Caki2 (cell line): ENCODE measurements around the gene GPR18. TPM values are rescaled to one million over a fixed set of nuclear protein-coding genes. Genes with fewer than 3 reads are reported as not detected.
"Not testable (repeated sequence)": the region's sequence is repeated elsewhere in the genome, so short reads cannot be mapped to it uniquely, and the experiment has no call there.

Experiments
- DNase-seq: peaks from one replicate; pipeline ENCODE4 v3.0.0-alpha.2; 2015; ENCODE audit warnings: low read depth
- in situ Hi-C: cut with HindIII; loops from 2 replicates; pipeline ENCODE4 v1.10.0; 2016; ENCODE audit warnings: low sequenced_read_pairs, low pct_unique_long_range_greater_than_20kb, mixed read lengths
- total RNA-seq: library from RNA; depleted of rRNA; stranded (reverse); fragments of >200 nt; shearing (Covaris generic); gene quantifications from 2 replicates; pipeline ENCODE4 v1.2.3, GENCODE V29; 2014; ENCODE audit warnings: low replicate concordance

The GPR18 gene
- total RNA-seq, 1 experiment from 2014 or later = not detected

- DNase-seq = no peak
- in situ Hi-C loops = no loop called here
Measured at GRCh38 chr13:99221567-99222239, 36.5 kb downstream of the GPR18 start.

GRCh38 chr13:99220199-99220935, 37.8 kb downstream of the GPR18 start:
- in situ Hi-C loops = no loop called here
- DNase-seq = no peak

- in situ Hi-C loops = no loop called here
- no peak for DNase-seq
Measured at GRCh38 chr13:99218969-99219368, 39.2 kb downstream of the GPR18 start.

- in situ Hi-C loops = no loop called here
- DNase-seq = no peak
Measured at GRCh38 chr13:99218545-99218944, 39.6 kb downstream of the GPR18 start.

- no peak for DNase-seq
- in situ Hi-C loops = no loop called here
Measured at GRCh38 chr13:99218126-99218525, 40.1 kb downstream of the GPR18 start.

GRCh38 chr13:99217461-99218110, 40.6 kb downstream of the GPR18 start:
- no peak for DNase-seq
- in situ Hi-C loops = no loop called here

GRCh38 chr13:99215184-99215830, 42.9 kb downstream of the GPR18 start:
- DNase-seq = no peak
- in situ Hi-C loops = no loop called here

GRCh38 chr13:99214731-99215130, 43.4 kb downstream of the GPR18 start:
- no peak for DNase-seq
- in situ Hi-C loops = no loop called here

- in situ Hi-C loops = no loop called here
Measured at GRCh38 chr13:99214232-99214631, 43.9 kb downstream of the GPR18 start.

GRCh38 chr13:99211421-99212035, 46.7 kb downstream of the GPR18 start:
- no peak for DNase-seq
- in situ Hi-C loops = no loop called here

More at GRCh38 chr13:99214232-99214631, 43.9 kb downstream of the GPR18 start:
- no peak for DNase-seq

- in situ Hi-C loops, DNase-seq: not testable (repeated sequence)
Measured at GRCh38 chr13:99210627-99211026, 47.6 kb downstream of the GPR18 start.

GRCh38 chr13:99208845-99209527, 49.2 kb downstream of the GPR18 start:
- no peak for DNase-seq
- in situ Hi-C loops = no loop called here

- in situ Hi-C loops = no loop called here
- no peak for DNase-seq
Measured at GRCh38 chr13:99208185-99208584, 50.0 kb downstream of the GPR18 start.

- no peak for DNase-seq
- in situ Hi-C loops = no loop called here
Measured at GRCh38 chr13:99207511-99207910, 50.7 kb downstream of the GPR18 start.

GRCh38 chr13:99206873-99207272, 51.3 kb downstream of the GPR18 start:
- in situ Hi-C loops = no loop called here

GRCh38 chr13:99206226-99206625, 52.0 kb downstream of the GPR18 start:
- no peak for DNase-seq
- in situ Hi-C loops = no loop called here

More at GRCh38 chr13:99206873-99207272, 51.3 kb downstream of the GPR18 start:
- no peak for DNase-seq

GRCh38 chr13:99205621-99206220, 52.5 kb downstream of the GPR18 start:
- DNase-seq = no peak
- in situ Hi-C loops = no loop called here
